ENCODE results near the gene SLC66A3.
A peak's percentile ranks its signal among the peaks of the same experiment; 100 is the strongest.

SLC66A3 gene

DNA sequence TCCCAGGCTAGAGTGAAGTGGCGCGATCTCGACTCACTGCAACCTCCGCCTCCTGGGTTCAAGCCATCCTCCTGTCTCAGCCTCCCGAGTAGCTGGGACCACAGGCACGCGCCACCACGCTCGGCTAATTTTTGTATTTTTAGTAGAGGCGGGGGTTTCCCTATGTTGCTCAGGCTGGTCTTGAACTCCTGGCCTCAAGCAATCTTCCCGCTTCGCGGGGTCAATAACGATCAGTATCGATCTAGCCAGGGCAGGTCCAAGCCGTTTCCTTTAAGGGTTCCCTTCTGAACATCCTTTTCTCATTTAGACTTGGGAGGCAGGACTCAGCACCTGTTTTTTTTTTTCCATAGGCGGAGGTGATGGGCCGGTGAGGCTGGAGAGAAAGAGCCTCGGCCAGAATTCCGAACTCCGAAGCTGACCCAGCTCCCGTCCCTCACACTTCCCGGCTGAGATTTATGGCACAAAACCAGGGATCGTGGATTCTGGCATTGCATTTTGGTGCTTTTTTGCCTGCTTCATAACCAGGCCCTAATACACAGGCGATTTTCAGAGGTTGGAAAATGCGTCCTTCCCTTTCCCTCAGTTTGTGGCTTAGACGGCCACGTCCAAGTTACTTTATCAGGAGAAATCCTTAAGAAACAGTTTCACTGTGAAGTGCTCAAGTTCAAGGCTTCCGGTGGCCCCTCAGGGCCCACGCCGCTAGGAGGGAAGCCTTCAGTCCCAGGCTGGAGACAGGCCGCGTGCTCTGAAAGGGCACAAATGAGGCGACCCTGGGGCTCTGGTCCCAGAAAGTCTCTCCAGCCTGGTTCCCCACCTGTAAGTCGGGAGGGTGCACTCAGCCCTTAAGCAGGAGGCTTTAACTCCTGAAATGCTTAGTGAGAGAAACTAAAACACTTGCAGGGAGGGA lies 998 bp upstream of the SLC66A3 start:
- DNase-seq (ENCODE audit: extremely low spot score), result no peak
- POLR2A ChIA-PET, result interaction anchor here (0.7 kb wide), 1 partner anchor 1599 kb away, joined by 8 read pairs; the partner anchor contains the start of gene ADAM17
- CTCF ChIA-PET, result interaction anchor here (1.1 to 2.5 kb wide), 5 partner anchors 8 to 428 kb away, joined by 3 to 9 read pairs (median 5); a partner anchor contains a TSS
- TF ChIP-seq, protein P1, sequence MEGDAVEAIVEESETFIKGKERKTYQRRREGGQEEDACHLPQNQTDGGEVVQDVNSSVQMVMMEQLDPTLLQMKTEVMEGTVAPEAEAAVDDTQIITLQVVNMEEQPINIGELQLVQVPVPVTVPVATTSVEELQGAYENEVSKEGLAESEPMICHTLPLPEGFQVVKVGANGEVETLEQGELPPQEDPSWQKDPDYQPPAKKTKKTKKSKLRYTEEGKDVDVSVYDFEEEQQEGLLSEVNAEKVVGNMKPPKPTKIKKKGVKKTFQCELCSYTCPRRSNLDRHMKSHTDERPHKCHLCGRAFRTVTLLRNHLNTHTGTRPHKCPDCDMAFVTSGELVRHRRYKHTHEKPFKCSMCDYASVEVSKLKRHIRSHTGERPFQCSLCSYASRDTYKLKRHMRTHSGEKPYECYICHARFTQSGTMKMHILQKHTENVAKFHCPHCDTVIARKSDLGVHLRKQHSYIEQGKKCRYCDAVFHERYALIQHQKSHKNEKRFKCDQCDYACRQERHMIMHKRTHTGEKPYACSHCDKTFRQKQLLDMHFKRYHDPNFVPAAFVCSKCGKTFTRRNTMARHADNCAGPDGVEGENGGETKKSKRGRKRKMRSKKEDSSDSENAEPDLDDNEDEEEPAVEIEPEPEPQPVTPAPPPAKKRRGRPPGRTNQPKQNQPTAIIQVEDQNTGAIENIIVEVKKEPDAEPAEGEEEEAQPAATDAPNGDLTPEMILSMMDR (IDR thresholded peaks at IDR 0.05; ENCODE audit: control extremely low read depth, extremely low read depth, low read depth, missing control alignments), result no peak

DNA sequence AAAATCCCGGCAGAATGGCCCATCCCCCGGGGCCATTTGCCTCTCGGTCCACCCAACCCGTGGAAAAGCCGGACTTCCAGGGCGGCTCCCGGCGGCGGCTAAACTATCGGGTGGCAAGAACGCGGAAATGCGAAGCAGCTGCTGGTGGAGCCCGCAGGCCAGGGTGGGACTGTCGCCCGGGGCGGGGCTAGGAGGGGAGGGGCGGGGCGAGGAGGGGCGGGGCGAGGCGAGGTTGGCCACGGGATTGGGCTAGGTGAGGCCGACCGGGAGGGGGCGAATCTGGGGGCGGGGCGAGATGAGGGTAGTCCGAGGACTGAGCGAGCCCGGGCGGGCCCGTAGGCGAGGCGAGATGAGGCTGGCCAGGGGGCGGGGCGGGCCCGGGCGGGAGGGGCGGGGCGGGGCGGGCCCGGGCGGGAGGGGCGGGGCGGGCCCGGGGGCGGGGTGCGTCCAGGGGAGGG lies 315 bp upstream of the SLC66A3 start:
- ChIA-PET CTCF (interaction anchor here (0.7 to 1.9 kb wide), 7 partner anchors 22 to 322 kb away, joined by 3 to 9 read pairs (median 3); a partner anchor contains a TSS), POLR2A (interaction anchor here (0.7 kb wide), 1 partner anchor 1599 kb away, joined by 8 read pairs; the partner anchor contains the start of gene ADAM17)
- DNase-seq (ENCODE audit: extremely low spot score), result peak; percentile 100
- TF ChIP-seq, protein P1 (IDR thresholded peaks at IDR 0.05; ENCODE audit: control extremely low read depth, extremely low read depth, low read depth, missing control alignments), result no peak

DNA sequence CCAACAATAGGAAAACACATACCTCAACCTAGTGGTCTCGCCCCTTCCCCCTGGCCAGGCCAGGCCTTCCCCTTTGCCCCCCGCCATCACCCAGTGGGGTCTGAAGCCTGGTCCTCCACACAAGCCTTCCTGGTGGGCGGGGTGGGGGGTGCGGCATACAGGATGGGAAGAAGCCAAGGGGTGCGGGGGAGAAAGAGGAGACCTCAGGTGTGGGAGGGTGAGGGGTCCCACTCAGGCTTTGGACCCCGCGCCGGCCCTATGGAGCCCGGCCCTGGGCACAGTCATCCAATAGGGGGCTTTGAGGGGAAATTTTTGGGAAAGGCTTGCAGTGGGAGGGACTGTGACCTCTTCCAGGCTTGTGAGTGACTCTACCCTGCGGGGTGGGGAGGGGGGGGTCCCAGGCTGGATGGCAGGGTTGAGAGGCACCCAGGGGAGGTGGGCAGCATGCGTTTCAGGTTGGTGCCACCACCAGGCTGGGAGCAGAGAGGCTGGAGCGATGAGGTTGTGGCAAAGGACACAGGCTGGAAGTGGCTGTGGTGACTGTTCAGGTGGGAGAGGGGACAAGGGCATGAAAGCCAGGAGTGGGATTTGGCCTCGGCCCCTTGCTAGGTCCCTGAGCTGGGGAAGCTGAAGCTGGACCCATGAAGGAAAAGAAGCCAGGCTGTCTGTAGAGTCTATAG lies 1.3 kb downstream of the SLC66A3 start:
- ChIA-PET CTCF (interaction anchor here (1.0 to 1.2 kb wide), 3 partner anchors 16 to 23 kb away, joined by 3 to 4 read pairs (median 4); a partner anchor contains a TSS), POLR2A (no interaction called here)

DNA sequence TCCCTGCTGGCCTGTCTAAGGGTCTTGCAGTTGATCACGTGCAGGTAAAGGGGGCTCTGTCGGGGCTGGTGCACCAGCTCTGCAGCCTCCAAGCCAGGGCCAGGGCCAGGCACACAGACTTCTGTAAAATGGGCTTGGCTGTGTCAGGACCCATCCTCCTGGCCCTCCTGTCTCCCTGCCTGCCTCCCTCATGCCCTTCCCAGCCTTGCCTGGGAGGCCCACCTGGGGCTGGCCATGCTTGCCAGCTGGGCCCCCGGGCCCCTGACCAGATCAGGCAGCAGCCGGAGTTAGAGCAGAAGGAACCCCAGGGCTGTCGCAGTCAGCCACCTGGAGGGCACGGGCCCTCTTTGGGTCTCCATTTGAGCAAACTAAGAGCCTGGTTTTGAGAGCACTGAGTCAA lies 2.0 kb downstream of the SLC66A3 start:
- no peak for DNase-seq (ENCODE audit: extremely low spot score)
- TF ChIP-seq, protein P1 (IDR thresholded peaks at IDR 0.05; ENCODE audit: control extremely low read depth, extremely low read depth, low read depth, missing control alignments), result no peak
- CTCF ChIA-PET, result interaction anchor here (1.0 to 1.2 kb wide), 3 partner anchors 15 to 24 kb away, joined by 3 to 4 read pairs (median 4); a partner anchor contains a TSS
- POLR2A ChIA-PET, result no interaction called here

More for the DNA sequence above, 1.3 kb downstream of the SLC66A3 start:
- TF ChIP-seq, protein P1 (IDR thresholded peaks at IDR 0.05; ENCODE audit: control extremely low read depth, extremely low read depth, low read depth, missing control alignments), result no peak
- DNase-seq (ENCODE audit: extremely low spot score), result no peak

DNA sequence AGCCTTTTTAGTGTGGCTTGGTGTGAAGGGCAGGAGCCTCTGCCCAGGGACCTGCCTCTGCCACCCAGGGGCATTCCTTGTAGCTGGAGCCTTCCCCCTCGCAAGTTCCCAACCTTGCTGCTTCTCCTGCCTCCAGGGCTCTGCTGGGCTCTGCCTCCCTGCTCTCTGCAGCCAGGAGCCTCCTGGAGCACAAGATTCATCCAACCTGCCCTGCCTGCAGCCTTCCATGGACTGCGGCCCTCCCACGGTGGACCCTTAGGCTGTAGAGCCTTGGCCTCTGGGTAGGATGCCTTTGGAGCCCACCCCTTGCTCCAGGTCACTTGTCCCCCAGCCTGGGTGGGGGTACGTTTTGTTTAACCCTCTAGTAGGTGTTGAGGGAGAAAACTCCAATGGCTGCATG lies 2.5 kb downstream of the SLC66A3 start:
- POLR2A ChIA-PET, result no interaction called here
- TF ChIP-seq, protein P1 (IDR thresholded peaks at IDR 0.05; ENCODE audit: control extremely low read depth, extremely low read depth, low read depth, missing control alignments), result no peak
- no peak for DNase-seq (ENCODE audit: extremely low spot score)
- CTCF ChIA-PET, result interaction anchor here (1.0 to 1.1 kb wide), 2 partner anchors 15 to 25 kb away, joined by 3 to 4 read pairs; a partner anchor contains a TSS

Data from GM10248 (cell line).